GM19239 (cell line): Measurements from ENCODE around the gene RNF128.

ENCODE experiments used
- DNase-seq: peaks from one replicate; pipeline ENCODE4 v3.0.0; 2011; ENCODE audit warnings: low spot score; ENCODE audit not compliant: insufficient read length
- FAIRE-seq: peaks from 2 replicates; lab custom pipeline; 2011; peaks lifted over from hg19 to GRCh38; lab: Jason Lieb, UNC

RNF128 gene

GRCh38 chrX:106726485-106727437 is at the start of gene RNF128:
Gene RNF128, plus strand, starts transcription at chrX:106726701. Its CDS starts 213 bp downstream, at chrX:106726914.
- FAIRE-seq, result no peak
- DNase-seq, result no peak

GRCh38 chrX:106680716-106681115 is 45.8 kb upstream of the RNF128 start:
- DNase-seq (no peak), FAIRE-seq (no peak)

GRCh38 chrX:106684207-106684606 is 42.3 kb upstream of the RNF128 start:
- DNase-seq, result no peak
- no peak for FAIRE-seq

- FAIRE-seq (no peak), DNase-seq (no peak)
Observed at GRCh38 chrX:106692425-106693065, 34.0 kb upstream of the RNF128 start.

- FAIRE-seq, result no peak
- DNase-seq, result no peak
Observed at GRCh38 chrX:106696502-106696901, 30.0 kb upstream of the RNF128 start.

- no peak for DNase-seq
- FAIRE-seq, result no peak
Observed at GRCh38 chrX:106698693-106699092, 27.8 kb upstream of the RNF128 start.

- DNase-seq, result no peak
- FAIRE-seq, result no peak
Observed at GRCh38 chrX:106702636-106703035, 23.9 kb upstream of the RNF128 start.

GRCh38 chrX:106706466-106706865 is 20.0 kb upstream of the RNF128 start:
- DNase-seq (no peak), FAIRE-seq (no peak)

GRCh38 chrX:106707771-106708454 is 18.6 kb upstream of the RNF128 start:
- FAIRE-seq (no peak), DNase-seq (no peak)

- FAIRE-seq (no peak), DNase-seq (no peak)
Observed at GRCh38 chrX:106710771-106711170, 15.7 kb upstream of the RNF128 start.

- DNase-seq (no peak), FAIRE-seq (no peak)
Observed at GRCh38 chrX:106711375-106711774, 15.1 kb upstream of the RNF128 start.

- no peak for FAIRE-seq
Observed at GRCh38 chrX:106716004-106716403, 10.5 kb upstream of the RNF128 start.

GRCh38 chrX:106716463-106716862 is 10.0 kb upstream of the RNF128 start:
- no peak for FAIRE-seq

More at GRCh38 chrX:106716004-106716403, 10.5 kb upstream of the RNF128 start:
- no peak for DNase-seq

GRCh38 chrX:106718709-106719108 is 7.8 kb upstream of the RNF128 start:
- no peak for DNase-seq
- FAIRE-seq, result no peak

More at GRCh38 chrX:106716463-106716862, 10.0 kb upstream of the RNF128 start:
- DNase-seq, result no peak

GRCh38 chrX:106725931-106726330 is 570 bp upstream of the RNF128 start:
- DNase-seq, result no peak
- peak; percentile 37 for FAIRE-seq

- FAIRE-seq (no peak), DNase-seq (no peak)
Observed at GRCh38 chrX:106728337-106728736, 1.8 kb downstream of the RNF128 start.

- no peak for DNase-seq
- no peak for FAIRE-seq
Observed at GRCh38 chrX:106730401-106730800, 3.9 kb downstream of the RNF128 start.

- FAIRE-seq, result peak; percentile 45
- no peak for DNase-seq
Observed at GRCh38 chrX:106731590-106731989, 5.1 kb downstream of the RNF128 start.

GRCh38 chrX:106734827-106735226 is 8.3 kb downstream of the RNF128 start:
- DNase-seq, result no peak
- no peak for FAIRE-seq

- DNase-seq, result no peak
- FAIRE-seq, result no peak
Observed at GRCh38 chrX:106740193-106740780, 13.8 kb downstream of the RNF128 start.
